GM23338 (cell line): Measurements from ENCODE around the gene GADD45A. TPM values are rescaled to one million over a fixed set of nuclear protein-coding genes. Genes with fewer than 3 reads are reported as not detected.

Source experiments
- ATAC-seq: fragments of 200-7000 bp; cut with Tn5 transposase; 3 replicates; pipeline ENCODE4 v1.9.1; 2020
- DNase-seq: peaks from one replicate; pipeline ENCODE4 v3.0.0-alpha.2; 2015; ENCODE audit warnings: low spot score
- H2AFZ ChIP-seq: fragments of 200-600 bp; sonication (generic); 2 replicates; pipeline ENCODE4 v1.8.0; 2016; ENCODE audit warnings: antibody characterized with exemption, mild to moderate bottlenecking, moderate library complexity
- H3F3A ChIP-seq: fragments of 200-600 bp; sonication (generic); replicated peaks from 2 replicates; pipeline ENCODE4 v1.8.0; 2017; ENCODE audit warnings: antibody characterized with exemption, mixed run types, low read depth
- H3K27ac ChIP-seq: fragments of 200-600 bp; sonication (generic); 2 replicates; pipeline ENCODE4 v1.6.1; 2016; ENCODE audit warnings: low read depth
- H3K27me3 ChIP-seq: fragments of 200-600 bp; sonication (generic); 2 replicates; pipeline ENCODE4 v1.8.0; 2016; ENCODE audit warnings: mild to moderate bottlenecking, mixed run types, moderate library complexity; ENCODE audit not compliant: insufficient read depth
- H3K36me3 ChIP-seq: fragments of 200-600 bp; sonication (generic); 2 replicates; pipeline ENCODE4 v1.8.0; 2016; ENCODE audit warnings: mild to moderate bottlenecking; ENCODE audit not compliant: insufficient read depth
- H3K4me1 ChIP-seq: fragments of 200-600 bp; sonication (generic); 2 replicates; pipeline ENCODE4 v1.8.0; 2016; ENCODE audit warnings: mild to moderate bottlenecking, moderate library complexity; ENCODE audit not compliant: insufficient read depth
- H3K4me2 ChIP-seq: fragments of 200-600 bp; sonication (generic); 2 replicates; pipeline ENCODE4 v1.7.1; 2017; ENCODE audit warnings: mixed run types
- H3K4me3 ChIP-seq: fragments of 200-600 bp; sonication (generic); 2 replicates; pipeline ENCODE4 v1.6.1; 2016; ENCODE audit warnings: mixed run types
- H3K79me2 ChIP-seq: fragments of 200-600 bp; sonication (generic); replicated peaks from 2 replicates; pipeline ENCODE4 v1.8.0; 2017; ENCODE audit warnings: mild to moderate bottlenecking; ENCODE audit not compliant: insufficient read depth
- H3K9me2 ChIP-seq: fragments of 200-600 bp; sonication (generic); 2 replicates; pipeline ENCODE4 v1.8.0; 2017; ENCODE audit not compliant: insufficient read depth
- H4K20me1 ChIP-seq: fragments of 200-600 bp; sonication (generic); replicated peaks from 2 replicates; pipeline ENCODE4 v1.8.0; 2017; ENCODE audit warnings: mild to moderate bottlenecking; ENCODE audit not compliant: insufficient read depth
- H3K27ac Mint-ChIP-seq: 2 replicates; pipeline ENCODE4 v1.8.0; 2020; ENCODE audit warnings: inconsistent platforms, mild to moderate bottlenecking, moderate library complexity, mixed read lengths
- H3K27me3 Mint-ChIP-seq: 3 replicates; pipeline ENCODE4 v1.8.0; 2022; ENCODE audit warnings: low read depth, mild to moderate bottlenecking, moderate library complexity, mixed read lengths, inconsistent platforms; ENCODE audit not compliant: insufficient read depth, poor library complexity
- H3K36me3 Mint-ChIP-seq: 3 replicates; pipeline ENCODE4 v1.8.0; 2021; ENCODE audit warnings: low read depth, mild to moderate bottlenecking, inconsistent platforms, moderate library complexity, mixed read lengths
- H3K4me1 Mint-ChIP-seq: 3 replicates; pipeline ENCODE4 v1.8.0; 2020; ENCODE audit warnings: mild to moderate bottlenecking, inconsistent platforms, mixed read lengths
- H3K4me3 Mint-ChIP-seq: 3 replicates; pipeline ENCODE4 v1.8.0; 2021; ENCODE audit warnings: moderate library complexity, mild to moderate bottlenecking, inconsistent platforms, mixed read lengths
- H3K9me3 Mint-ChIP-seq: 3 replicates; pipeline ENCODE4 v1.8.0; 2020; ENCODE audit warnings: moderate library complexity, mild to moderate bottlenecking, inconsistent platforms, mixed read lengths
- CREB1 ChIP-seq: fragments of 250-450 bp; sonication (Bioruptor Pico); IDR thresholded peaks from 2 replicates; pipeline ENCODE4 v1.5.0; 2020; ENCODE audit warnings: low read depth, mild to moderate bottlenecking, moderate library complexity
- CTCF ChIP-seq, 2 experiments: fragments of 200-600 bp in 1 of 2; sonication (generic) in 1 of 2; conservative IDR thresholded peaks; 2 replicates each; pipeline versions ENCODE4 v1.5.1 to v1.6.1; 2016 to 2017; ENCODE audit warnings: antibody characterized with exemption in 2 of 2, low read depth in 2 of 2, mild to moderate bottlenecking in 2 of 2, moderate library complexity in 1 of 2
- EZH2 ChIP-seq: fragments of 200-600 bp; sonication (generic); IDR thresholded peaks from one replicate; pipeline ENCODE4 v1.8.0; 2017; ENCODE audit warnings: antibody characterized with exemption, mild to moderate bottlenecking, low read depth; ENCODE audit not compliant: unreplicated experiment
- JUNB ChIP-seq: IDR thresholded peaks from one replicate; pipeline ENCODE4 v1.6.1; 2016; ENCODE audit warnings: antibody characterized with exemption; ENCODE audit not compliant: unreplicated experiment
- NANOG ChIP-seq: IDR thresholded peaks from 2 replicates; pipeline ENCODE4 v1.6.1; 2016; ENCODE audit warnings: antibody characterized with exemption, borderline replicate concordance
- POLR2AphosphoS5 ChIP-seq: IDR thresholded peaks from 2 replicates; pipeline ENCODE4 v1.6.1; 2016; ENCODE audit warnings: antibody characterized with exemption, low read depth
- STAT1 ChIP-seq: IDR thresholded peaks from one replicate; pipeline ENCODE4 v1.6.1; 2016; ENCODE audit warnings: antibody characterized with exemption; ENCODE audit not compliant: unreplicated experiment
- polyA plus RNA-seq: library from polyadenylated mRNA; unstranded; fragments of >200 nt; fragmentation: Nextera tagmentation; extraction: Ambion mirVana; gene quantifications from 2 replicates; pipeline ENCODE4 v1.2.1, GENCODE V29; 2016
- total RNA-seq: library from RNA; depleted of rRNA; stranded (reverse); fragments of >200 nt; shearing (Covaris generic); gene quantifications from 2 replicates; pipeline ENCODE4 v1.2.3, GENCODE V29; 2014
- TF ChIP-seq, protein P1 (sequence below): IDR thresholded peaks from one replicate; pipeline ENCODE4 v1.6.1; 2018; ENCODE audit warnings: antibody characterized with exemption; ENCODE audit not compliant: unreplicated experiment
- TF ChIP-seq, protein P2 (sequence below): IDR thresholded peaks from 2 replicates; pipeline ENCODE4 v1.6.1; 2016; ENCODE audit warnings: antibody characterized with exemption

Gene GADD45A
- total and polyA plus RNA-seq, 2 experiments from 2014 or later, result 25.9 to 39.5 TPM

- ATAC-seq (no peak), DNase-seq (no peak)
- TF ChIP-seq, protein P1, sequence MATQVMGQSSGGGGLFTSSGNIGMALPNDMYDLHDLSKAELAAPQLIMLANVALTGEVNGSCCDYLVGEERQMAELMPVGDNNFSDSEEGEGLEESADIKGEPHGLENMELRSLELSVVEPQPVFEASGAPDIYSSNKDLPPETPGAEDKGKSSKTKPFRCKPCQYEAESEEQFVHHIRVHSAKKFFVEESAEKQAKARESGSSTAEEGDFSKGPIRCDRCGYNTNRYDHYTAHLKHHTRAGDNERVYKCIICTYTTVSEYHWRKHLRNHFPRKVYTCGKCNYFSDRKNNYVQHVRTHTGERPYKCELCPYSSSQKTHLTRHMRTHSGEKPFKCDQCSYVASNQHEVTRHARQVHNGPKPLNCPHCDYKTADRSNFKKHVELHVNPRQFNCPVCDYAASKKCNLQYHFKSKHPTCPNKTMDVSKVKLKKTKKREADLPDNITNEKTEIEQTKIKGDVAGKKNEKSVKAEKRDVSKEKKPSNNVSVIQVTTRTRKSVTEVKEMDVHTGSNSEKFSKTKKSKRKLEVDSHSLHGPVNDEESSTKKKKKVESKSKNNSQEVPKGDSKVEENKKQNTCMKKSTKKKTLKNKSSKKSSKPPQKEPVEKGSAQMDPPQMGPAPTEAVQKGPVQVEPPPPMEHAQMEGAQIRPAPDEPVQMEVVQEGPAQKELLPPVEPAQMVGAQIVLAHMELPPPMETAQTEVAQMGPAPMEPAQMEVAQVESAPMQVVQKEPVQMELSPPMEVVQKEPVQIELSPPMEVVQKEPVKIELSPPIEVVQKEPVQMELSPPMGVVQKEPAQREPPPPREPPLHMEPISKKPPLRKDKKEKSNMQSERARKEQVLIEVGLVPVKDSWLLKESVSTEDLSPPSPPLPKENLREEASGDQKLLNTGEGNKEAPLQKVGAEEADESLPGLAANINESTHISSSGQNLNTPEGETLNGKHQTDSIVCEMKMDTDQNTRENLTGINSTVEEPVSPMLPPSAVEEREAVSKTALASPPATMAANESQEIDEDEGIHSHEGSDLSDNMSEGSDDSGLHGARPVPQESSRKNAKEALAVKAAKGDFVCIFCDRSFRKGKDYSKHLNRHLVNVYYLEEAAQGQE, result no peak
- no peak for TF ChIP-seq NANOG
- no peaks in the 10 kb centered on the region for H3K27me3 Mint-ChIP-seq
- Histone ChIP-seq H3K27me3 (no peaks in the 10 kb centered on the region), H3F3A (no peaks in the 10 kb centered on the region), H3K27ac (no peak overlapping the region), H3K4me1 (no peaks in the 10 kb centered on the region), H3K9me2 (no peaks in the 10 kb centered on the region), H3K79me2 (no peaks in the 10 kb centered on the region), H4K20me1 (no peaks in the 10 kb centered on the region; the same call in none of the 2 replicates), H3K36me3 (no peaks in the 10 kb centered on the region), H3K4me2 (no peak overlapping the region), H2AFZ (no peak overlapping the region), H3K4me3 (no peak overlapping the region)
- H3K36me3 Mint-ChIP-seq, result no peaks in the 10 kb centered on the region
- no peak overlapping the region for H3K27ac Mint-ChIP-seq
- no peak overlapping the region for H3K4me3 Mint-ChIP-seq
- H3K9me3 Mint-ChIP-seq, result no peaks in the 10 kb centered on the region
- peaks cover 9% of the 10 kb centered on the region; the same call in 2 of the 3 replicates for H3K4me1 Mint-ChIP-seq
Observed at GRCh38 chr1:67715819-67716218, 30.8 kb downstream of the GADD45A start.

DNA sequence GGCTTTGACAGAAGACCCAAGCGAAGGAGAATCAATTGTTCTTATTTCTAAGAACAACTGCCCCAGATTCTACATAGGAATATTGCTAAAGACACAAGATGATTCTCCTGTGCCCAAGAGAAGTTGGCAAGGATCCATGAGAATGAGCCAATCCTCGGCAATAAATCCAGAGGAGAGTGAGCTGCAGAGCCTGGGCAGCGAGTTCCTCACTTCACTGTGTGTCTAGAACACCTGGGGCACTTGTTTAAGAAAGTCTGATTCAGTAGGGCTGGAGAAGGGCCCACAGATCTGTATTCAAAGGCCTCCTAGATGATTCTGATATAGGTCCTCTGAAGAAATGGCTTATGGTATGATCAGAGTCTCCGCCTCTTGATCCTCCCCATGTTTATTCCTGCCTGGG is 31.8 kb downstream of the GADD45A start:
- H3K4me2 ChIP-seq, result no peak overlapping the region
- peaks cover 7% of the 10 kb centered on the region for H3K4me1 ChIP-seq
- no peaks in the 10 kb centered on the region for H3K36me3 Mint-ChIP-seq
- no peak overlapping the region for H3K4me3 Mint-ChIP-seq
- H3K9me2 ChIP-seq, result no peaks in the 10 kb centered on the region
- peaks cover 15% of the 10 kb centered on the region; the same call in 2 of the 3 replicates for H3K4me1 Mint-ChIP-seq
- no peaks in the 10 kb centered on the region; the same call in none of the 2 replicates for H4K20me1 ChIP-seq
- H3K4me3 ChIP-seq, result no peak overlapping the region
- no peaks in the 10 kb centered on the region for H3F3A ChIP-seq
- no peak overlapping the region for H3K27ac ChIP-seq
- H3K36me3 ChIP-seq, result no peaks in the 10 kb centered on the region
- H3K27me3 ChIP-seq, result no peaks in the 10 kb centered on the region
- ATAC-seq (no peak), DNase-seq (no peak)
- H3K27ac Mint-ChIP-seq, result no peak overlapping the region
- H3K27me3 Mint-ChIP-seq, result no peaks in the 10 kb centered on the region
- H3K9me3 Mint-ChIP-seq, result no peaks in the 10 kb centered on the region
- H3K79me2 ChIP-seq, result no peaks in the 10 kb centered on the region
- no peak overlapping the region for H2AFZ ChIP-seq
- TF ChIP-seq JUNB (no peak), EZH2 (no peak), CREB1 (CRISPR knock-in tag) (no peak), CTCF (conservative IDR thresholded peaks at IDR 0.05; ENCODE audit: low read depth in 2 of 2) (no peak), STAT1 (no peak), POLR2AphosphoS5 (no peak), NANOG (no peak)
- TF ChIP-seq, protein P2, sequence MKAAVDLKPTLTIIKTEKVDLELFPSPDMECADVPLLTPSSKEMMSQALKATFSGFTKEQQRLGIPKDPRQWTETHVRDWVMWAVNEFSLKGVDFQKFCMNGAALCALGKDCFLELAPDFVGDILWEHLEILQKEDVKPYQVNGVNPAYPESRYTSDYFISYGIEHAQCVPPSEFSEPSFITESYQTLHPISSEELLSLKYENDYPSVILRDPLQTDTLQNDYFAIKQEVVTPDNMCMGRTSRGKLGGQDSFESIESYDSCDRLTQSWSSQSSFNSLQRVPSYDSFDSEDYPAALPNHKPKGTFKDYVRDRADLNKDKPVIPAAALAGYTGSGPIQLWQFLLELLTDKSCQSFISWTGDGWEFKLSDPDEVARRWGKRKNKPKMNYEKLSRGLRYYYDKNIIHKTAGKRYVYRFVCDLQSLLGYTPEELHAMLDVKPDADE, result no peak
- TF ChIP-seq, protein P1, result no peak
